ENCODE measurements around the gene ATN1.

DNA sequence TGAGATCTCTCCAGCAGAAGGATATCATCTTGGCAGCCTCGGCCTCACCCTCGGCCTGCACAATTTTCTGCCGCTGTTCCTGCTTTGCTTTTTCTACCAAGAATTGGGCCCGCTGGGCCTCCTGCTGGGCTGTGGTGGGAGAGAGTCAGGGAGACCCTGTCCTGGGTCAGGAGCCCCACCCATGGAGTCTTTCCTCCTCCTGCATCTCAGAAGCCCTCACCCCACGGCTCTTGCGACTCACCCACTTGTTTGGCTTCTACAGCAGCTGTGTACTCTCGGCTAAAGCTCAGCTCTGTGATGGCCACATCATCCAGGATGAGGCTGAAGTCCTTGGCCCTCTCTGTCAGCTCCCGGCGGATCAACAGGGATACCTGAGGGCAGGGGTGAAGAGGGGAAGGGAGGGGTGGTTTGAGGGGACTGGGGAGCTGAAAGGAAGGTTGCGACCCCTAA lies 39.9 kb downstream of the ATN1 start:
- no peak for TF ChIP-seq CTCF (IDR thresholded peaks at IDR 0.05)
- no peak for TF ChIP-seq EP300 (IDR thresholded peaks at IDR 0.05; ENCODE audit: low read depth)

All from transverse colon (tissue), 3 donors.